SU-DHL-6 (cell line): ENCODE data around the gene UBAC2.

Experiments
- H2AFZ ChIP-seq: fragments of 200-600 bp; sonication (generic); 2 replicates; pipeline ENCODE4 v1.6.1; 2014; ENCODE audit warnings: low read depth, mild to moderate bottlenecking, moderate library complexity, mixed read lengths, antibody characterized with exemption, low read length; ENCODE audit not compliant: severe bottlenecking
- H3F3A ChIP-seq: fragments of 200-600 bp; shearing (Covaris generic); 2 replicates; pipeline ENCODE4 v1.6.0; 2016; ENCODE audit warnings: antibody characterized with exemption, mild to moderate bottlenecking; ENCODE audit not compliant: insufficient read depth
- H3K27ac ChIP-seq: fragments of 200-600 bp; sonication (generic); 2 replicates; pipeline ENCODE4 v1.5.1; 2016; ENCODE audit warnings: low read depth, mild to moderate bottlenecking, low read length, moderate library complexity, mixed read lengths
- H3K27me3 ChIP-seq: fragments of 200-600 bp; sonication (generic), shearing (Covaris generic); 2 replicates; pipeline ENCODE4 v1.6.0; 2014; ENCODE audit warnings: mild to moderate bottlenecking, low read length
- H3K36me3 ChIP-seq: fragments of 200-600 bp; sonication (generic); 2 replicates; pipeline ENCODE4 v1.6.1; 2014; ENCODE audit warnings: mild to moderate bottlenecking, low read length, mixed read lengths
- H3K4me2 ChIP-seq: fragments of 300-600, 200-600 bp; shearing (Covaris generic), sonication (generic); 2 replicates; pipeline ENCODE4 v1.6.0; 2014; ENCODE audit warnings: low read length, low read depth, mild to moderate bottlenecking; ENCODE audit not compliant: poor library complexity, severe bottlenecking
- H3K4me3 ChIP-seq: fragments of 200-600 bp; sonication (generic); 2 replicates; pipeline ENCODE4 v1.5.1; 2014; ENCODE audit warnings: antibody characterized with exemption, low read length, mild to moderate bottlenecking, mixed read lengths; ENCODE audit not compliant: insufficient read depth, poor library complexity, severe bottlenecking
- H3K79me2 ChIP-seq: fragments of 200-600 bp; sonication (generic); 2 replicates; pipeline ENCODE4 v1.6.1; 2014; ENCODE audit warnings: mild to moderate bottlenecking, low read length, moderate library complexity; ENCODE audit not compliant: insufficient read depth
- H3K9ac ChIP-seq: fragments of 200-600 bp; sonication (generic); 2 replicates; pipeline ENCODE4 v1.7.0; 2014; ENCODE audit warnings: mild to moderate bottlenecking, low read length
- H3K9me2 ChIP-seq: fragments of 200-600 bp; sonication (generic); replicated peaks from 2 replicates; pipeline ENCODE4 v1.6.1; 2014; ENCODE audit warnings: low read length; ENCODE audit not compliant: insufficient read depth
- H3K9me3 ChIP-seq: fragments of 200-600 bp; sonication (generic); 2 replicates; pipeline ENCODE4 v1.6.1; 2014; ENCODE audit warnings: low read length, mixed read lengths; ENCODE audit not compliant: insufficient read depth
- H4K20me1 ChIP-seq: fragments of 200-600 bp; sonication (generic); 2 replicates; pipeline ENCODE4 v1.6.1; 2014; ENCODE audit warnings: low read depth, mild to moderate bottlenecking, antibody characterized with exemption, low read length, moderate library complexity, mixed read lengths
- EZH2phosphoT487 ChIP-seq: fragments of 200-600 bp; sonication (generic), shearing (Covaris generic); conservative IDR thresholded peaks from 2 replicates; pipeline ENCODE4 v1.6.1; 2018; ENCODE audit warnings: mild to moderate bottlenecking, antibody characterized with exemption, low read length, moderate library complexity, mixed read lengths
- TF ChIP-seq, protein P1 (sequence below): fragments of 200-600 bp; sonication (generic); IDR thresholded peaks from one replicate; pipeline ENCODE4 v1.5.1; 2017; ENCODE audit warnings: antibody characterized with exemption, mild to moderate bottlenecking, low read length, moderate library complexity; ENCODE audit not compliant: insufficient read depth, poor library complexity, severe bottlenecking

UBAC2 gene

DNA sequence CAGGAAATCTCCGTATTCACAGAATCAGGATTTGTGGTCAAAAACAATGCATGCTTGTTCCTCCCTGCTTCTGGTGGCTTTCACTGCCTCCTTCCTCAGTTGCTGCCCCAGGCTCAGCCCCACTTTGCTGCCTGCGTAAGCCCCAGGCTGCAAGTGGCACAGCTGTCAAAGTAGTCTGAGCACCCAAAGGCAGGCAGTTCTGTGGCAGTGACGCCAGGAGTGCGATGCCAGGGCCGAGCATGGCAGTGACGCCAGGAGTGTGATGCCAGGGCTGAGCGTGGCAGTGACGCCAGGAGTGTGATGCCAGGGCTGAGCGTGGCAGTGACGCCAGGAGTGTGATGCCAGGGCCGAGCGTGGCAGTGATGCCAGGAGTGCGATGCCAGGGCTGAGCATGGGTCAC is 183.8 kb downstream of the UBAC2 start:
- no peaks in the 10 kb centered on the region for H3K9me2 ChIP-seq
- no peak overlapping the region for H3K27ac ChIP-seq
- H4K20me1 ChIP-seq, result no peaks in the 10 kb centered on the region
- no peak overlapping the region for H2AFZ ChIP-seq
- no peaks in the 10 kb centered on the region for H3K9me3 ChIP-seq
- no peaks in the 10 kb centered on the region for H3K79me2 ChIP-seq
- H3K27me3 ChIP-seq, result no peaks in the 10 kb centered on the region
- no peak overlapping the region for H3K9ac ChIP-seq
- H3K36me3 ChIP-seq, result no peaks in the 10 kb centered on the region
- no peak overlapping the region for H3K4me2 ChIP-seq
- H3K4me3 ChIP-seq, result no peak overlapping the region
- no peak for TF ChIP-seq EZH2phosphoT487
- TF ChIP-seq, protein P1, sequence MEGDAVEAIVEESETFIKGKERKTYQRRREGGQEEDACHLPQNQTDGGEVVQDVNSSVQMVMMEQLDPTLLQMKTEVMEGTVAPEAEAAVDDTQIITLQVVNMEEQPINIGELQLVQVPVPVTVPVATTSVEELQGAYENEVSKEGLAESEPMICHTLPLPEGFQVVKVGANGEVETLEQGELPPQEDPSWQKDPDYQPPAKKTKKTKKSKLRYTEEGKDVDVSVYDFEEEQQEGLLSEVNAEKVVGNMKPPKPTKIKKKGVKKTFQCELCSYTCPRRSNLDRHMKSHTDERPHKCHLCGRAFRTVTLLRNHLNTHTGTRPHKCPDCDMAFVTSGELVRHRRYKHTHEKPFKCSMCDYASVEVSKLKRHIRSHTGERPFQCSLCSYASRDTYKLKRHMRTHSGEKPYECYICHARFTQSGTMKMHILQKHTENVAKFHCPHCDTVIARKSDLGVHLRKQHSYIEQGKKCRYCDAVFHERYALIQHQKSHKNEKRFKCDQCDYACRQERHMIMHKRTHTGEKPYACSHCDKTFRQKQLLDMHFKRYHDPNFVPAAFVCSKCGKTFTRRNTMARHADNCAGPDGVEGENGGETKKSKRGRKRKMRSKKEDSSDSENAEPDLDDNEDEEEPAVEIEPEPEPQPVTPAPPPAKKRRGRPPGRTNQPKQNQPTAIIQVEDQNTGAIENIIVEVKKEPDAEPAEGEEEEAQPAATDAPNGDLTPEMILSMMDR, result no peak
- H3F3A ChIP-seq, result no peaks in the 10 kb centered on the region

DNA sequence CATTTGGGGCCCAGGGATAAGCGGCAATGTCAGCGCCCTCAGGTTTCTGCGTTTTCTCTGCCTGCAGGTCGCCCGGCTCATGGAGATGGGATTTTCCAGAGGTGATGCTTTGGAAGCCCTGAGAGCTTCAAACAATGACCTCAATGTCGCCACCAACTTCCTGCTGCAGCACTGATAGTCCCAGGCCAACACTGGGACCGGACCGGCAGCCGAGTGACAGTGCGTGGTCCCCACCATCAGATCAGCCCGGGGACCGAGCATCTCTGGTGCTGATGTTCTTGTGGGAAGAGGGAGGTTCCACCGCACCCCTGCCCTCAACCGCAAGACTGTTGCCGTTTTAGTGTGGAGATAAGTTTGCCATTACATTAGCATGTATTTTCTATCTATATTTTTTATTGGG is 184.5 kb downstream of the UBAC2 start:
- H3K9ac ChIP-seq, result no peak overlapping the region
- no peaks in the 10 kb centered on the region for H3K9me3 ChIP-seq
- no peaks in the 10 kb centered on the region for H3K79me2 ChIP-seq
- H2AFZ ChIP-seq, result no peak overlapping the region
- H3F3A ChIP-seq, result no peaks in the 10 kb centered on the region
- H4K20me1 ChIP-seq, result no peaks in the 10 kb centered on the region
- no peak overlapping the region for H3K4me3 ChIP-seq
- H3K36me3 ChIP-seq, result no peaks in the 10 kb centered on the region
- H3K27ac ChIP-seq, result no peak overlapping the region
- H3K4me2 ChIP-seq, result no peak overlapping the region
- TF ChIP-seq, protein P1, result no peak
- no peak for TF ChIP-seq EZH2phosphoT487
- H3K9me2 ChIP-seq, result no peaks in the 10 kb centered on the region
- no peaks in the 10 kb centered on the region for H3K27me3 ChIP-seq

DNA sequence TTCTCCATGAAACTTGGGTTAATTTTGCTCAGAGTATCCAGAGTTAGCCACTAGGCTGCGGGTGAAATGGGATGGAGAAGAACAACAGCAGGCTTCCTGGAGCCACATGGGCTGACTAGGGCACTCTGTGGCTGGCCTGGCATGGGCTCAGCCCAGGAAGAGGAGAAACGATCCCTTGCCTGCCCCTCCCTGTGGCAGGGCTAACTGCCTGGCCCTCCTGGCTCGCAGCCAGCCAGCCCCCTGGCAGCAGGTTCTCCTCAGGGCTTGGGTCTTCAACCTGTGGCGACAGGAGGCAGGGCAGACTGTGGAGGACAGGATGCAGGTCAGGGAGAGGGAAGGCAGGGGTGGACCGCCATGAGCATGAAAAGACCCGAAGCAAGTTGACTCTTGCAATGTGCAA is 185.3 kb downstream of the UBAC2 start:
- H3K4me3 ChIP-seq, result no peak overlapping the region
- TF ChIP-seq EZH2phosphoT487, result no peak
- TF ChIP-seq, protein P1, result no peak
- H2AFZ ChIP-seq, result no peak overlapping the region
- no peaks in the 10 kb centered on the region for H3K9me3 ChIP-seq
- H3K4me2 ChIP-seq, result no peak overlapping the region
- H3K9ac ChIP-seq, result no peak overlapping the region
- H3K9me2 ChIP-seq, result no peaks in the 10 kb centered on the region
- H3K27ac ChIP-seq, result no peak overlapping the region
- no peaks in the 10 kb centered on the region for H3F3A ChIP-seq
- H3K79me2 ChIP-seq, result no peaks in the 10 kb centered on the region
- H4K20me1 ChIP-seq, result no peaks in the 10 kb centered on the region
- no peaks in the 10 kb centered on the region for H3K36me3 ChIP-seq
- no peaks in the 10 kb centered on the region for H3K27me3 ChIP-seq

DNA sequence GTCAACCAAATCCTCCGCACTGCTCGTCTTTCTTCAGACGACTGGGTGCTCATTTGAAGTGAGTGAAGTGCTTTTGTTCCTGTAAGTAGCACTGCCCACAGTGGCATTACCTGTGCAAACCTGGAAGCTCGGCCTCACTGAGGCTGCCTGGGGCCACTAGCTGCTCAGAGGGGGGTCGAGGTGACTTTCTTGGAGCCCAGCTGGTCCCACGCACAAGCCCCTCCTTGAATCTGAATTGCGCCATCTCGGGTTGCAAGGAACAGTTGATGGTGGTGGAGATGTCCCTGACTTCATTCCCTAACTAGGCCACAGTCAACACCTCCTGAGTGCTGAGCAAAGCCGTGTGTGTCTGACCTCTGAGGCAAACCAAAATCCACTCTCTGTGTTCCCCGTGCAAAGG is 185.8 kb downstream of the UBAC2 start:
- Histone ChIP-seq H3F3A (no peaks in the 10 kb centered on the region), H3K9me3 (no peaks in the 10 kb centered on the region), H4K20me1 (no peaks in the 10 kb centered on the region), H3K9me2 (no peaks in the 10 kb centered on the region), H3K27ac (no peak overlapping the region), H2AFZ (no peak overlapping the region), H3K79me2 (no peaks in the 10 kb centered on the region), H3K36me3 (no peaks in the 10 kb centered on the region), H3K4me3 (no peak overlapping the region), H3K4me2 (no peak overlapping the region), H3K9ac (no peak overlapping the region), H3K27me3 (no peaks in the 10 kb centered on the region)
- TF ChIP-seq, protein P1, result no peak
- no peak for TF ChIP-seq EZH2phosphoT487
